Ectodermal cell (in vitro differentiated cells): ENCODE measurements around the gene DLX4.

Experiments
- H3K27ac ChIP-seq: 2 replicates; pipeline ENCODE4 v1.7.0; 2013; ENCODE audit warnings: mild to moderate bottlenecking, low read depth, low read length; ENCODE audit not compliant: insufficient read depth, poor library complexity, severe bottlenecking
- H3K27me3 ChIP-seq: 2 replicates; pipeline ENCODE4 v1.7.0; 2013; ENCODE audit warnings: mild to moderate bottlenecking, low read length; ENCODE audit not compliant: insufficient read depth, control insufficient read depth, poor library complexity, severe bottlenecking
- H3K36me3 ChIP-seq: one replicate; pipeline ENCODE4 v1.7.0; 2013; ENCODE audit warnings: low read length; ENCODE audit not compliant: control insufficient read depth, insufficient read depth
- H3K4me1 ChIP-seq: one replicate; pipeline ENCODE4 v1.7.0; 2013; ENCODE audit warnings: low read length; ENCODE audit not compliant: control insufficient read depth, insufficient read depth
- H3K4me3 ChIP-seq: 2 replicates; pipeline ENCODE4 v1.7.0; 2013; ENCODE audit warnings: low read depth, low read length, control low read depth; ENCODE audit not compliant: insufficient read depth
- H3K9me3 ChIP-seq: 2 replicates; pipeline ENCODE4 v1.7.0; 2013; ENCODE audit warnings: mild to moderate bottlenecking, low read length, moderate library complexity; ENCODE audit not compliant: control insufficient read depth
- WGBS, 2 experiments: methylation state at CpG; one replicate each; pipeline ENCODE4 v1.1.7; 2013; ENCODE audit warnings: missing lambda C conversion rate in 2 of 2; 5-methylcytosine and 5-hydroxymethylcytosine counted together

The DLX4 gene

DNA sequence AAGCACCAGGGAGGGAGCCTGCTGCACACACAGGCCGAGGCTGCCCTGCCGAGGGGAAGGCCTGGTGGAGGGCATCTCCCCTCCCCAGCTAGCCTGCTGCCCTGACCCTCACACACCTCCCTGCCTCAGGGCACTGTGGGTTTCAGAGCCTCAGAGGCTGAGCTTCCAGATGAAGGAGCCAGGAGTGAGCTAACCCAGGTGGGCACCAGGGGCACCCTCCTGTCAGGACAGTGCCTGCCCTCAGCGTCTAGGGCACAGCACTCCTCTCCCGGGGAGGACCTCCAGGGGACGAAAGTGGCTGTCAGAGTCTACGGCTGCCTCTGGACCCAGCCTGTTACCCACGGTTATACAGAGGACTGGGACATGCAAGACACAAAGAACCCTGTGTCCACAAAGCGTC, 22.8 kb upstream of the DLX4 start:
- Histone ChIP-seq H3K36me3 (no peaks in the 10 kb centered on the region), H3K27ac (no peak overlapping the region), H3K4me1 (peaks cover 15% of the 10 kb centered on the region), H3K27me3 (no peaks in the 10 kb centered on the region), H3K9me3 (no peaks in the 10 kb centered on the region), H3K4me3 (no peak overlapping the region)
- 81 to 85% methylated on average over 8 of the region's 8 CpGs for WGBS, 2 experiments

DNA sequence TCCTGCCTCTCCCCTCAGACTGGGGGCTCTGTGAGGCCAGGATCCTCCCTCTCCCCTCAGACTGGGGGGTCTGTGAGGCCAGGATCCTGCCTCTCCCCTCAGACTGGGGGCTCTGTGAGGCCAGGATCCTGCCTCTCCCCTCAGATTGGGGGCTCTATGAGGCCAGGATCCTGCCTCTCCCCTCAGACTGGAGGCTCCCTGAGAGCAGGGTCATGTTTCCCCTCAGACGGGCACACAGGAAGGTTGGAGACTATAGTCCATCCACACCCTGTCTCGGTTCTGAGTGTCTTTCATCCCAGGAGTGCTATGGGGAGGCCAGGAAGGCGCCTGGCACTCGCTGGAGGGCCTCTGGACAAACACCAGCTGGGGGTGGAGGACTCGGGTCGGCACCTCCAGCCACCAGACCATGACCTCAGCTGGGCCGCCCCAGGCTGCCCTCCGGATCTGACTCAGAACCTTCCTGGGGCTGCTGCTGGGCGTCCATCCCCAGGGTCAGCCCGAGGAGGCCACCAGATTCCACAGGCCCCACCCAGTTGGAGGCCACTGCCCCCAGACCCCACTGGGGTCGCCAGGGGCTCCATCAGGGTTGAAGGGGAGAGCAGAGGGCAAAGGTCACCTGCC, 21.9 kb upstream of the DLX4 start:
- 89 to 93% methylated on average over 11 of the region's 11 CpGs for WGBS, 2 experiments
- H3K36me3 ChIP-seq: no peaks in the 10 kb centered on the region
- H3K4me3 ChIP-seq: no peak overlapping the region
- H3K9me3 ChIP-seq: no peaks in the 10 kb centered on the region
- H3K27me3 ChIP-seq: no peaks in the 10 kb centered on the region
- H3K27ac ChIP-seq: no peak overlapping the region
- H3K4me1 ChIP-seq: peaks cover 15% of the 10 kb centered on the region

DNA sequence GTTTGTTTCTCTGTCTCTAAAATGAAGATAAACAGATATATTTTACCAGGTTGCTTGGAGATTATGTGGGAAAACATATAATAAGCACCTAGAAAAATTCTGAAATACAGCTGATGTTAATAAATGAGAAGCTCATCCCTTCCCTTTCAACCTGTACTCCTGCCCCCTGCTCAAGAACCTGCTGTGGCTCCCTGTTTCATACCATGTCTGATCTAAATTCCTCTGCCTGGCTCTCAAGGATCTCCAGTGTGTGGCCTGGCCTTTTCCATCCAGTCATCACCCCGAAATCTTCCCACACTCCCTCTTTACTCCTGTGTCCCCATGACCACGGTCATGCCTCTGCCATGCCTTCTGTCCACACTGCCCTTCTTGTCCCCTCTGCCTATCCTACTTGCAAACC, 19.4 kb upstream of the DLX4 start:
- Histone ChIP-seq H3K9me3 (no peaks in the 10 kb centered on the region), H3K4me1 (peaks cover 7% of the 10 kb centered on the region), H3K27ac (no peak overlapping the region), H3K4me3 (no peak overlapping the region), H3K36me3 (no peaks in the 10 kb centered on the region), H3K27me3 (no peaks in the 10 kb centered on the region)
- 88% methylated on average over 2 of the region's 2 CpGs for WGBS, 2 experiments

- WGBS, 2 experiments: 87% methylated on average over 14 of the region's 14 CpGs
- Histone ChIP-seq H3K4me1 (no peaks in the 10 kb centered on the region), H3K27me3 (no peaks in the 10 kb centered on the region), H3K9me3 (no peaks in the 10 kb centered on the region), H3K4me3 (no peak overlapping the region), H3K36me3 (no peaks in the 10 kb centered on the region), H3K27ac (no peak overlapping the region)
Measured at GRCh38 chr17:49951362-49952082, 17.5 kb upstream of the DLX4 start.

GRCh38 chr17:49952209-49952911, 16.6 kb upstream of the DLX4 start:
- H3K4me3 ChIP-seq: no peak overlapping the region
- H3K9me3 ChIP-seq: no peaks in the 10 kb centered on the region
- no peak overlapping the region for H3K27ac ChIP-seq
- H3K27me3 ChIP-seq: no peaks in the 10 kb centered on the region
- no peaks in the 10 kb centered on the region for H3K36me3 ChIP-seq
- 46 to 52% methylated on average over 7 of the region's 7 CpGs for WGBS, 2 experiments
- no peaks in the 10 kb centered on the region for H3K4me1 ChIP-seq

GRCh38 chr17:49952912-49953497, 16.0 kb upstream of the DLX4 start:
- Histone ChIP-seq H3K9me3 (no peaks in the 10 kb centered on the region), H3K4me3 (no peak overlapping the region), H3K27me3 (no peaks in the 10 kb centered on the region), H3K36me3 (no peaks in the 10 kb centered on the region), H3K4me1 (no peaks in the 10 kb centered on the region), H3K27ac (no peak overlapping the region)
- WGBS, 2 experiments: 78 to 86% methylated on average over 8 of the region's 8 CpGs

GRCh38 chr17:49955157-49955556, 13.8 kb upstream of the DLX4 start:
- H3K9me3 ChIP-seq: no peaks in the 10 kb centered on the region
- no peak overlapping the region for H3K4me3 ChIP-seq
- no peaks in the 10 kb centered on the region for H3K4me1 ChIP-seq
- 85 to 88% methylated on average over 1 of the region's 1 CpG for WGBS, 2 experiments
- H3K27me3 ChIP-seq: no peaks in the 10 kb centered on the region
- H3K36me3 ChIP-seq: no peaks in the 10 kb centered on the region
- H3K27ac ChIP-seq: no peak overlapping the region

- Histone ChIP-seq H3K4me1 (no peaks in the 10 kb centered on the region), H3K9me3 (no peaks in the 10 kb centered on the region), H3K36me3 (no peaks in the 10 kb centered on the region), H3K4me3 (no peak overlapping the region), H3K27ac (no peak overlapping the region), H3K27me3 (peaks cover 6% of the 10 kb centered on the region)
- WGBS, 2 experiments: 56 to 57% methylated on average over 4 of the region's 4 CpGs
Measured at GRCh38 chr17:49956780-49957179, 12.2 kb upstream of the DLX4 start.

DNA sequence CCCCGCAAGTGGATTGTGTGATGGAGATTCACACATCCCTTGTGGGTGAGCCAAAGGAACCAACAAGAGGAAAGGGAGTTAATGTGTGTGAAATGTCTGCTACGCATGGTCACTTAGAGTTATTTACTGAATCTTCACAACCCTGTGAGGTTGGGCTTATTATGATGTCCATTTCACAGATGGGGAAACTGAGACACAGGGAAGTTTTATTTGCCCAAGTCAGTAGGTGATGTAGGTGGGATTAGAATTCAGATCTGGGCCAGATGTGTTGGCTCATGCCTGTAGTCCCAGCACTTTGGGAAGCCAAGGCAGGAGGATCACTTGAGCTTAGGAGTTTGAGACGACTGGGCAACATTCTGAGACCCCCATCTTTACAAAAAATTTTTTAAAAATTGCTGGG, 11.6 kb upstream of the DLX4 start:
- peaks cover 12% of the 10 kb centered on the region for H3K27me3 ChIP-seq
- H3K27ac ChIP-seq: no peak overlapping the region
- H3K9me3 ChIP-seq: no peaks in the 10 kb centered on the region
- no peak overlapping the region for H3K4me3 ChIP-seq
- 89 to 95% methylated on average over 3 of the region's 3 CpGs for WGBS, 2 experiments
- peaks cover 1% of the 10 kb centered on the region for H3K4me1 ChIP-seq
- no peaks in the 10 kb centered on the region for H3K36me3 ChIP-seq

DNA sequence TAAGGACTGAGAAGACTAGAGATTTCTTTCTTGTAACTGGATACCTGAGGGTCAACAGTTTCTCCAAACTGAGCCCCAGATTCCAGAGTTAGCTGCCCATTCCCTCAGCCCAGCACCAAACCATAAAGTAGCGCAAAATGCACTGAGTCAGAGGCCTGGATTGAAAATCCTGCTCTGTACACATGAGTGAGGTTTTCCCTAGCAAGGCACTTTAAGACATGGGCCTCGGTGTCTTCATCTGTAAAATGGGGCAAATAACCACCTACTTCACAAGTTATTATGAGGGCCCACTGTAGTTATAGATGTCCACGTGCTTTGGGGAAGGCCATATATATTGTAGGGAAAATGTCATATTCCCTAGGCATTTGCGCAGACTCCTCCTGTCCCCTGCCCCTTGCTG, 10.3 kb upstream of the DLX4 start:
- Histone ChIP-seq H3K4me3 (no peak overlapping the region), H3K9me3 (no peaks in the 10 kb centered on the region), H3K27me3 (peaks cover 26% of the 10 kb centered on the region), H3K27ac (no peak overlapping the region), H3K36me3 (no peaks in the 10 kb centered on the region), H3K4me1 (peaks cover 15% of the 10 kb centered on the region)
- 92 to 99% methylated on average over 3 to 4 of the region's 4 CpGs for WGBS, 2 experiments
